ENCODE measurements around the gene B3GALT6. TPM values are rescaled to one million over a fixed set of nuclear protein-coding genes. Genes with fewer than 3 reads are reported as not detected.

The B3GALT6 gene
- total RNA-seq, 2 donors from 2014 or later, result 24.8 to 31.5 TPM

DNA sequence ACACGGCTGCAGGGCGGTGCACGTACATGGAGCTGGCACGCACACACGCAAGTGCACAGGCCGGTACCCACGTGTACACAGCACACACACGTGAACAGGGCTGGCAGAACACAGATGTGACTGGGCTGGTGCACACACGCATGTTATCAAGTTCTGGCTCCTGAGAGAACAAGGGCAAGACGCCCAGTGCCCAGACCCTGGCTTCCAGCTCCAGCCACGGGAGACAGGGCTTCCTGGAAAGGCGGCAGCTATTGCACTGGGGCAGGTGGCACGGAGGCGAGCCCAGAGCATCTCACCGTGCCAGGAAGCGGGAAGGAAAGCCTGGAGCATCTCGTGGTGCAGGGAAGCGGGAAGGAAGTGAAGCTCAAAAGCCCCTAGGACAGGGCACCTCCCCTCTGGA is 6.1 kb upstream of the B3GALT6 start:
- Mint-ChIP-seq H3K36me3 (ENCODE audit: low read depth) (peaks cover 51% of the 10 kb centered on the region), H3K27ac (no peak overlapping the region), H3K9me3 (no peaks in the 10 kb centered on the region), H3K27me3 (ENCODE audit: insufficient read depth) (no peaks in the 10 kb centered on the region), H3K4me1 (no peaks in the 10 kb centered on the region), H3K4me3 (no peak overlapping the region)
- no peak for DNase-seq
- H3K4me3 ChIP-seq (ENCODE audit: low read length), result no peak overlapping the region
- WGBS, 2 experiments (ENCODE audit: insufficient coverage in 1 of 2, insufficient read length in 1 of 2), result 96 to 98% methylated on average over 16 to 18 of the region's 18 CpGs
- TF ChIP-seq CTCF (conservative IDR thresholded peaks at IDR 0.05), result no peak
- no peak overlapping the region for H3K9ac ChIP-seq (ENCODE audit: extremely low read depth, low read length, poor library complexity, severe bottlenecking)
- H3K27me3 ChIP-seq (ENCODE audit: control insufficient read depth, insufficient read depth, low read length, poor library complexity, severe bottlenecking), result no peaks in the 10 kb centered on the region
- H3K4me1 ChIP-seq (ENCODE audit: control insufficient read depth, insufficient read depth, low read length), result no peaks in the 10 kb centered on the region
- H3K36me3 ChIP-seq (ENCODE audit: control insufficient read depth, insufficient read depth, low read length), result peaks cover 39% of the 10 kb centered on the region
- H3K9me3 ChIP-seq (ENCODE audit: control insufficient read depth, low read length), result no peaks in the 10 kb centered on the region
- H3K27ac ChIP-seq (ENCODE audit: low read depth, low read length), result no peak overlapping the region

- Mint-ChIP-seq H3K4me1 (no peaks in the 10 kb centered on the region), H3K4me3 (no peak overlapping the region), H3K9me3 (no peaks in the 10 kb centered on the region), H3K27me3 (ENCODE audit: insufficient read depth) (no peaks in the 10 kb centered on the region), H3K27ac (no peak overlapping the region), H3K36me3 (ENCODE audit: low read depth) (peaks cover 48% of the 10 kb centered on the region)
- H3K4me3 ChIP-seq (ENCODE audit: low read length), result no peak overlapping the region
- H3K4me1 ChIP-seq (ENCODE audit: control insufficient read depth, insufficient read depth, low read length), result no peaks in the 10 kb centered on the region
- DNase-seq, result no peak
- peaks cover 32% of the 10 kb centered on the region for H3K36me3 ChIP-seq (ENCODE audit: control insufficient read depth, insufficient read depth, low read length)
- no peaks in the 10 kb centered on the region for H3K27me3 ChIP-seq (ENCODE audit: control insufficient read depth, insufficient read depth, low read length, poor library complexity, severe bottlenecking)
- TF ChIP-seq CTCF (conservative IDR thresholded peaks at IDR 0.05), result no peak
- WGBS, 2 experiments (ENCODE audit: insufficient coverage in 1 of 2, insufficient read length in 1 of 2), result 94 to 98% methylated on average over 16 to 44 of the region's 44 CpGs
- H3K9ac ChIP-seq (ENCODE audit: extremely low read depth, low read length, poor library complexity, severe bottlenecking), result no peak overlapping the region
- H3K27ac ChIP-seq (ENCODE audit: low read depth, low read length), result no peak overlapping the region
- H3K9me3 ChIP-seq (ENCODE audit: control insufficient read depth, low read length), result no peaks in the 10 kb centered on the region
These were observed 5.3 kb upstream of the B3GALT6 start for GRCh38 chr1:1226566-1227362.

DNA sequence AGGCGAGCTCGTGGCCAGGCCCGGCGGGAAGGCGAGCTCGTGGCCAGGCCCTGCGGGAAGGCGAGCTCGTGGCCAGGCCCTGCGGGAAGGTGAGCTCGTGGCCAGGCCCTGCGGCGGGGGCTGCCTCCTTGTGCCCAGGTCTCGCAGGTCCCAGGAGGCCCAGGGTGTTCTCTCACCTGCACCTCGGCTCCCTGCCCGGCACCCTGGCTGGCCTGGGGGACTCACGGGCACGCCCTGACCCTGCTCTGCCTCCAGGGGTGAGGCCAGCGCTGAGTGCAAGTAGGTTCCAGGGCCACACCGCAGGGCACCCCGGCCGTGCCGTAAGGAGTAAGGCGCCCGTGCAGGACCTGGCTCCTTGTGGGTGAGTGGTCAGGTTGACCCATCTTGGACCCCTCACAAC is 4.7 kb upstream of the B3GALT6 start:
- Histone ChIP-seq H3K27ac (ENCODE audit: low read depth, low read length) (no peak overlapping the region), H3K4me1 (ENCODE audit: control insufficient read depth, insufficient read depth, low read length) (no peaks in the 10 kb centered on the region), H3K9ac (ENCODE audit: extremely low read depth, low read length, poor library complexity, severe bottlenecking) (no peak overlapping the region), H3K9me3 (ENCODE audit: control insufficient read depth, low read length) (no peaks in the 10 kb centered on the region), H3K27me3 (ENCODE audit: control insufficient read depth, insufficient read depth, low read length, poor library complexity, severe bottlenecking) (no peaks in the 10 kb centered on the region), H3K36me3 (ENCODE audit: control insufficient read depth, insufficient read depth, low read length) (peaks cover 29% of the 10 kb centered on the region), H3K4me3 (ENCODE audit: low read length) (no peak overlapping the region)
- H3K9me3 Mint-ChIP-seq, result no peaks in the 10 kb centered on the region
- no peak overlapping the region for H3K27ac Mint-ChIP-seq
- WGBS, 2 experiments (ENCODE audit: insufficient coverage in 1 of 2, insufficient read length in 1 of 2), result 93 to 96% methylated on average over 10 to 25 of the region's 25 CpGs
- no peak for TF ChIP-seq CTCF (conservative IDR thresholded peaks at IDR 0.05)
- H3K4me1 Mint-ChIP-seq, result no peaks in the 10 kb centered on the region
- no peaks in the 10 kb centered on the region for H3K27me3 Mint-ChIP-seq (ENCODE audit: insufficient read depth)
- peaks cover 46% of the 10 kb centered on the region for H3K36me3 Mint-ChIP-seq (ENCODE audit: low read depth)
- no peak for DNase-seq
- no peak overlapping the region for H3K4me3 Mint-ChIP-seq

All from endodermal cell (in vitro differentiated cells).